GM19467 (cell line): ENCODE results near the gene SRGAP1.
"Not testable (repeated sequence)": the region's sequence is repeated elsewhere in the genome, so short reads cannot be mapped to it uniquely, and the experiment has no call there.

Experiments
- ATAC-seq: cut with Tn5 transposase; IDR thresholded peaks from one replicate; pipeline ENCODE4 v1.9.1; 2021; ENCODE audit warnings: mild to moderate bottlenecking, moderate library complexity; ENCODE audit not compliant: unreplicated experiment

SRGAP1 gene

DNA sequence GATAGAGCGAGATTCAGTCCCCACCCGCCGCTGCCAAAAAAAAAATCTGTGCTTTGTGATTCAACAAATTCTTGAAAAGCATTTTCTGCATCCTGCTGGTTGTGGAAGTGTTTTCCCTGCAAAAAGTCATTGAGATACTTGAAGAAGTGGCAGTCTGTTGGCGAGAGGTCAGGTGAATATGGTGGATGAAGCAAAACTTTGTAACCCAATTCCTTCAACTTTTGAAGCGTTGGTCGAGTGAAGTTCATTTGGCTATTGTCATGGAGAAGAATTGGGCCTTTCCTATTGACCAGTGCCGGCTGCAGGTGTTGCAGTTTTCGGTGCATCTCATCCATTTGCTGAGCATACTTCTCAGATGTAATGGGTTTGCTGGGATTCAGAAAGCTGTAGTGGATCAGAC lies 20.9 kb downstream of the SRGAP1 start:
- ATAC-seq: no peak

DNA sequence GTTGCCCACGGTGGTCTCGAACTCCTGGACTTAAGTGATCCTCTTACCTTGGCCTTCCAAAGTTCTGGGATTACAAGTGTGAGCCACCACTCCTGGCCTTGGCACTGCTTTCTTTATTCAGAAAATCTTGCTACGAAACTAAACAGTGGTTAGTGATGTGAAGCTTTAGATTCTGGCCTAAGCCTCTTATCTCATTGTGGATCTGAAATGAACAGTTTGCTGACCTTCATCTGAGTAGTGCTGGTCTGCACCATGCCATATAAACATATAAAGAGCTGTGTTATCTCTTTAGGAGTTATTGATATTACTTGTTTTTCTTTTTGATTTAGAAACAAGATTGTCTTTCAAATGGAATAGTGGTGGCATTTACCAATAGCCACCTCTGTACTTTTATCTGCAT lies 22.6 kb downstream of the SRGAP1 start:
- ATAC-seq: no peak

DNA sequence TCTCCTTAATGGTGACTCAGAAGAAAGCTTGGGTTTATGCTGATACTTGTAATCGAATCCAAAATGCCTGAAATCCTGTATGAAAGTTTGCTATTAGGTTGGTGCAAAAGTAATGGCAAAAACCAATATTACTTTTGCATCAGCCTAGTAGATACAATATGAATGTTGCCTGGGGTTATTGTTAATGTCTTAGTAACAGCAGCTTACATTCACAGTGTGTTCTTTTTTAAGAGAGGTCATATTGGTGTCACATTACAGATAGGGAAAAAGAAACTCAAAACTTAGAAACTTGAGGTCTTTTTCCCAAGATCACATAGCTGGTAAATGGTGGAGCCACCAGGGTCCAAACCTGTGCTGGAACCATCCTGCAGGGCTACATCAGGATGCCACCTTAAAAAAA lies 25.2 kb downstream of the SRGAP1 start:
- ATAC-seq: no peak

DNA sequence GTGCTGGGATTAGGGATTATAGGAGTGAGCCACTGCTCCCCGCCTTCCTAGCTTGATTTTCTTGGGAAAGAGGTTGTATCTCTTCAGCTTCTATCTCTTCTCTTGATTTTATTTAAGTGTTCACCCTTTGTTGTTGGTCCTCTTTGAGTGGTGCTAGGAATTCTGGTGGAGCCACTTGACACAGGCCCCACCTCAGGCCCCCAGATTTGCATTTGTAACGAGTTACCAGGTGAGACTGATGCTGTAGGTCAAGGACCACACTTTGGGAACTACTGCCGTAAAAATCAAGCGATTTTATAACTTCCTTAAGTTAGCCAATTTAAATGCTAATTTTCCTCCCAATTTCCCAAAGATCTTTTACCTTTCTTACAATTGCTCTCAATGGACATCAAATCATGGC lies 26.3 kb downstream of the SRGAP1 start:
- ATAC-seq: no peak

DNA sequence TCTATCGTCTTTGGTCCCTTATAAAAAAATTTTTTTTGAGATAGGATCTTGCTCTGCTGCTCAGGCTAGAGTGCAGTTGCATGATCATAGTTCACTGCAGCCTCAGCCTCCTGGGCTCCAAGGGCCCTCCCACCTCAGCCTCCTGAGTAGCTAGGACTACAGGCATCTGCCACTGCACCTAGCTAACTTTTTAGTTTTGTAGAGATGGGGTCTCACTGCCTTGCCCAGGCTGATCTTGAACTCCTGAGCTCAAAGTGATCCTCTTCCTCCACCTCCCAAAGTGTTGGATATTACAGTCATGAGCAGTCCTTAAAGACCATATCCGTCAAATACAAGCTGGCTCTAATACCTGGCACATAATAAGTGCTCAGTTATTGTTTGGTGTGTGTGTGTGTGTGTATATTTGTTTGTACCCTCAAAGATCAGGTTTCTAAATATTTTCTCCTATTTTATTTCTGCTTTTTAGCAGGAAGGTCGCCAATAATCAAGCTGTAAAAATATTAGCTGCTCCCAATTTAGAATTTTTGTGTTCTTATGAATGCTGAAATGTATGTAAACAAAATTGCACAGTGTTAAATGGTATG lies 30.5 kb downstream of the SRGAP1 start:
- no peak for ATAC-seq

DNA sequence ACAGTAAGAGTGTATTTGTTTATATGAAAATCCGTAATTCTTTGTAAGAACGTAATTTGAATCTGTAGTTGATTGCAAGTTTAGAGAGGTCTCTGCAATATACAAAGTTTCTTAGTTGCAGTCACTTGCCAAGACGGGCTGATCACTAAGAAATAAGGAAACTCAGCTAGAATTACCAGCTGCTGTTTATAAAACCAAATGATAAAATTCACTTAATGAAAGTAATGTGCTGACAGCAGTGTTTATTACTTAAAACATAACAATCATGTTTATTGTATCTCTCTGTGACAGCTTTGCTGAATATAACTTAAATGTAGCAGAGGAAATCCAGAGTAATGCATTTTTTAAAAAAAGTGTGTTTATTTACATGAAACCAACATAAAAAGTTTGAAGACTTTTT lies 31.2 kb downstream of the SRGAP1 start:
- no peak for ATAC-seq

DNA sequence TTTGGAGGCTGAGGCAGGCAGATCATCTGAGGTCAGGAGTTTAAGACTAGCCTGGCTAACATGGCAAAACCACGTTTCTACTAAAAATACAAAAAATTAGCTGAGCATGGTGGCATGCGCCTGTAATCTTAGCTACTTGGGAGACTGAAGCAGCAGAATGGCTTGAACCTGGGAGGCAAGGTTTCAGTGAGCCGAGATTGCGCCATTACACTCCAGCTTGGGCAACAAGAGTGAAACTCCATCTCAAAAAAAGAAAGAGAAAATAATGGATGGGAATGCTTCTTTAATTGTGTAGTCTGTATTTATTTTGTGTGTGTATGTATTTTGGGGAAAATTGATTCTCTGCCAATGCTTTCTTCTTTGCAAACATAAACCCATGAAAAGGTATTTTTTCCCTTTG lies 32.5 kb downstream of the SRGAP1 start:
- ATAC-seq: no peak

DNA sequence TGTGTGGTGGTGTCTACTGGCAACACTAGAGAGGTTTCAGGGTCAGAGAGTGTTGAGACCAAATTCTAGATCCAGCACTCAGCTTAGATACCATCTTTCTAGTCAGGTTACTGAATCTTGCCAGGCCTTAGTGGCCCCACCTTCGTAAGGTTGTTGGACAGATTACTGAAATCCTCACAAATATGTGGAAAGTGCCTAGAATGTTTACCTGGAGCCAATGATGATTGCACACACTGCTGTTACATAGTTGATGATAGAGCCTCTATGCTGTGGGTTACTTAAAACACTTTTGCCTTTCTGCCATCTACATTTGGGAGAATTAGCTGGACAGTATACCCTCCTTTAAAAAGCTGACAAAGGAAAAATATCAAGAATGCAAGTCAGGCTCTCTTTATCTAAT lies 33.2 kb downstream of the SRGAP1 start:
- ATAC-seq: no peak

DNA sequence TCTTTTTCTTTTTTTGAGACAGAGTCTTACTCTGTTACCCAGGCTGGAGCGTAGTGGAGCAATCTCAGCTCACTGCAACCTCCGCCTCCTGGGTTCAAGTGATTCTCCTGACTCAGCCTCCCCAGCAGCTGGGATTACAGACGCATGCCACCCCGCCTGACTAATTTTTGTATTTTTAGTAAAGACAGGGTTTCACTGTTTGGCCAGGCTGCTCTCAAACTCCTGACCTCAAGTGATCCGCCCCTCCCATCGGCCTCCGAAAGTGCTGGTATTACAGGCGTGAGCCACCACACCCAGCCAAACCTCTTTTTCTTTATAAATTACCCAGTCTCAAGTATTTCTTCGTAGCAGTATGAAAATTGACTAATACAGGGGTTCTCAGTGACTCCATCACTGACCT lies 35.7 kb downstream of the SRGAP1 start:
- ATAC-seq: not testable (repeated sequence)

DNA sequence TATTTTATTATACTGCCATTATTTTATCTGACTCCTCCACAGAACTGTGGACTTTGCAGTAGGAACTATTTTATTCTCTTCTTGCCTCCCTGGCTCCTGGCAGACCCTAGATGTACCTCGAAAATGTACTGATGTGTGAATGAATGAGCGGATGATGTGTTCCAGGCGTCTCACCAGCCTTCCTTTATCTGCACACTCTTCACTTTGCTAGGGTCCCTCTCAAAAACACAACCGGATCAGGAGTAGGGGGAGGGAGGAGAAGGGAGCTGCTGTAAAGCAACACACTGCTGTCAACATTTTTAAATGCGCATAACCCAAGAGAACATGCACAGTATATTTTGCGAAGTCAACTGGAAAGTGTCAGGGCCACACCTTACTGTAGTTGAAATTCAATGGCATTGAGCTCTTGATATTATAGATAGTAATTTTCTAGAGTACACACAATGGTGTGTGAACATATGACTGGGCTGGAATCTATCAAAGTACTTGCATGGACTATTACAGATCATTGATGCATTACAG lies 36.3 kb downstream of the SRGAP1 start:
- no peak for ATAC-seq

DNA sequence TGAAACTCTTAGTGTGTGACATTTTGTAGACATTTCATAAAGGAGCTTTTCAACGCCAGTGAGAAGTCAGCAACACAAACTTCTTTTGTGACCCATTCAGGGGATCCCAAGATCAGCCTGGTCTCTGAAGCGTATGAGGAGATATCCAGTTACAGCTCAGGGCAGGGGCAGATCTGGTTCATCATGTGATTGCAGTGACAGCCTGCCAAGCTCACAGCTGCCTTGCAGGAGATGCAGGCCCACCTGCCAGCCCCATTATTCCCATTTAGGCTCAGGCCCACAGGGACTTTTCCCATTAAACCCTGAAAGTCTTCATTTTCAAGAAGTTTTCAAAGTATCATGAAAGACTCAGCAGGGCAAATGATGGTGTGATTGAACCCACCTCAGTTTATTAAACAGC lies 38.3 kb downstream of the SRGAP1 start:
- no peak for ATAC-seq

DNA sequence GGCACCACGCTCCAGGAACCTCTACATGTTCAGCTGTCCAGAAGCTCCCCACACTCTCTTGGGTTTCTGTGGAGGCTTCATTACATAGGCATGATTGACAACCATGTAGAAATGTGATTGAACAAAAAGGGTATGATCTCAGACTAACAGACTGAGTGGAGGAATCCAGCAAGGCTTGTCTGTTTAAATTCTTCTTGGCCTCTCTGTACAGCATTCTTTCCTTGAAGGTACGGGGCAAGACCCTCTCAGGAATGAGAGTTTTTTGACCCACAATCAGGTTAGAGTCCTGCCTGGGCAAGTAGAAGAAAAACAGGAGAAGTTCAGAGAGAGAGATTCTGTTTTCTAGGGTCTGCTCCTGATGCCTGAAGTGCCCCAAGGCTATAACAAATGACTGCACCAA lies 40.9 kb downstream of the SRGAP1 start:
- no peak for ATAC-seq

DNA sequence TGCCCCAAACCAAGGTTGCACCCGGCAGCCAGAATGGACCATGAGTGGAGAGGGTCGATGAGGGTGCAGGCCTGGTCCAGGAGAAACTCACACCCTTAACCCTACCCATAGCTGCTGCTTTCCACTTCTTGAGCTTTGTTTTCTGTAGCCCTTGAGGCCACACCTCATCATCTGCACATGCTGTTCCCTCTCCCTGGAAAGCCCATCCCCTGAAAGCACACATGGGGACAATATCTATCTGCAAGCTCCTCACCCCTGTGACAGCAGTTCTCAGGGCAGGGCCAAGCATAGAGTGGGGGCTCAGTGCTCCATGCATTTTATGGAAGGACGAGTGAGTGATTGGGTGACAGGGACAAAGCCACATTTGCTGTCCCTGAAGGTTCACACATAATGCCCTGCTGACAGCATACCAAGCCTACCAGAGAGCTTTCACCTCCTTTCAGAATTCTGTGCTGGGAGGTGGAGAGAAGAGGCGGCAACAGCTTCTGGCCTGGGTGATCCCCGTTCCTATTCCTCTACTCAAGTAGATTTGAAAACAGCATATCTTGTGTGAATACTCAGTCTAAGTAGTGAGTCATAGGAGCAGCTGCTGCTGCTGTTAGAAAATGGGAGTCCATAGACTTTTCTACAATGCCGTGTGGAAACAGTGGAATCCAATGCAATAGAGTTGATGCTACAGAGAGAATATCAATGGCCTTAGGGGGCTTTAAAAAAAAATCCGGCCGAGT lies 44.6 kb downstream of the SRGAP1 start:
- no peak for ATAC-seq

DNA sequence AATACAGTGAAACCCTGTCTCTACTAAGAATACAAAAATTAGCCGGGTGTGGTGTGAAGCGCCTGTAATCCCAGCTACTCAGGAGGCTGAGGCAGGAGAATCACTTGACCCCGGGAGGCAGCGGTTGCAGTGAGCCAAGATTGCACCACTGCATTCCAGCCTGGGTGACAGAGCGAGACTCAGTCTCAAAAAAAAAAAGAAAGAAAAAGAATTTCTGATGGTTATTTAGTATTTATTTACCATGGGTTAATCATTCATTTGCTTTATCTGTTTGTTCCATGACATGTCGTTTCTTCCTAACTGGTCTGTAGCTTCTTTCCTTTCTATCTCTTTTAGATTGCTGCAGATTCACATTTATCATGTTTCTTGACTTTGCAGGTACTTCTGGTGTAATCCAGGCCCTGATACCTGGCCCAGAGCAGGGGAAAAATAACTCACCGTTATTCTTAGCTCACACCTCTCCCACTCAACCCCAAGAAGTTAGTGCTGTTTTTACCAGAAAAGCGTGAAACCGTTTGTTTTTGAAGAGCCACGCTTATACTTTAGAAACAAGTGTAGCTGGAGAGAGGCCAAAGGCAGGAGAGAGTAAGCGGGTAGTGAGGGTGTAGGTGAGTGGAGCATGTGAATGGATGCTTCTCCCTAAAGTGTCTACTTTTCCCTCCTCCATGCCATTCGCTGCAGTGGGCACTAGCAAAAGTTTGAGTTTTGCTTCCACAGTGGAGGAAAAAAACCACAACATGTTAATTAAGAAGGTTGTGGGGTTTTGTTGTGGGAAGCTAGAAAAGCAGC lies 45.4 kb downstream of the SRGAP1 start:
- no peak for ATAC-seq

DNA sequence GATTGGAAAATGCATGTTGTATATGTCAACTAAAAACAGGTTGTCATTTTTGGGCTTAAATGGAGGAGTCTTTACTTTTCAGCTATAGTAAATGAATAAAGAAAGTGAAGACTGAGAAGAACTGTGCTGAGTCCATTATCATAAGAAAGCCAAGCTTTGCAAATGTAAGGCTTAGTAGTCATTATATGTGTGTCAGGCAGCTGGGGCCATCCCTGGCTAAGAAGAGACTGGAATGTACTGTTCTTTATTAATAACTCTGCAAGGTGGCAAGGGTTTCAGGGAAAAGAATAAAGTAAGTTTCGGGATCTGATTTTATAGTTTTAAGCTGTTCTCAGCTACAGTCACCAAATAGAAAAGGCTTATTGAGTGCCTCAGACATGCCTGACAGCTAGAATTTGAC lies 48.7 kb downstream of the SRGAP1 start:
- no peak for ATAC-seq

DNA sequence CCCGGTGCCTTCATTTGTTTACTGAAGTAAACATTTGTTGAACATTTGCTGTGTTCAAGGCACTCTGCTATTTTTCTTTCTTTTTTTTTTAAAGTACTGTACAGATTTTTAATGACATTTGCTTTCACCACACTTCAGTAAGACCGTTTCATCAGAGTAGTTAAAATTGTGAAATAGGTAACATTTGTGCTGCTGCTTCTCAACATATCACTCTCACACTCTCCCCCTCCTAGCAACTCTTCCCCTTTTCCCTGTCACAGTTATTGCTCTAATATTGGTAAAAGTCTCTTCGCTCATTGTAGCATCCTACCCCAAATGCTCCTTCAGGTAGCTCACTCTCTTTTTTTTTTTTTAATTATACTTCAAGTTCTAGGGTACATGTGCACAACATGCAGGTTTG lies 49.6 kb downstream of the SRGAP1 start:
- no peak for ATAC-seq

DNA sequence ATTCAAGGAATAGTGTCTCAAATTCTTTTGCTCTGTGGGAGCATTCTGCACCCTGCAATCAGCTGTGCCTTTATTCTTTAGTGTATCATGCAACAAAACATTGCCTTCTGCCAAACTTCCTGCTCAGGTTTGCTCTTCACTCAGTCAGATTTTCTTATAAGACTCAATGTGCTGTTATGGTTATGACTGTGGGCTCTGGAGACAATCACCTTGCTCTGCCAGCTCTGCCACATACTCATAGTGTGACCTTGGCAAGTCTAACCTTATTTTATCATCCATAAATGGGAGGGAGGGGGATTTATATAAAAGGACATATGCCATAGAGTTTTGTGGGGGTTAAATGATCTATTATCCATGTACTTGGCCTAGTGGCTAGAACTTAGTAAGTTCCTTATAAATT lies 51.3 kb downstream of the SRGAP1 start:
- no peak for ATAC-seq

DNA sequence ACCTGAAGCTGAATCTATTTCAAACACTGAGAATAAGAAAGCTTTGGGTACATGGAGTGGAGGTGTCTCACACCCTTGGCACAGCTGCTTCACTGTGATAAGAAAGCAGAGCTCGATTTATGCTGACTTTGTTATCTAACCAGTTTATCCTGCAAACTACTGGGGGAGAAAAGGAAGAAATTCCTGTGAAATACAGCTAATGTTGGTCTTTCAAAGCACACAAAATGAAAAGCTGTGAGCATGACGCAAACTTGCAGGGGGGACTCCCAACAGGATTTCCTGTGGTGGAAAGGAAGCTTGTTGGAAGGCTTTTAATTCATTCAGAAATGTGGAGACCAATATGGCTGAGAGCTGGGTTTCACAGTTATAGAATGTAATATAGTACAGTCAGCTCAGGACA lies 53.4 kb downstream of the SRGAP1 start:
- no peak for ATAC-seq

DNA sequence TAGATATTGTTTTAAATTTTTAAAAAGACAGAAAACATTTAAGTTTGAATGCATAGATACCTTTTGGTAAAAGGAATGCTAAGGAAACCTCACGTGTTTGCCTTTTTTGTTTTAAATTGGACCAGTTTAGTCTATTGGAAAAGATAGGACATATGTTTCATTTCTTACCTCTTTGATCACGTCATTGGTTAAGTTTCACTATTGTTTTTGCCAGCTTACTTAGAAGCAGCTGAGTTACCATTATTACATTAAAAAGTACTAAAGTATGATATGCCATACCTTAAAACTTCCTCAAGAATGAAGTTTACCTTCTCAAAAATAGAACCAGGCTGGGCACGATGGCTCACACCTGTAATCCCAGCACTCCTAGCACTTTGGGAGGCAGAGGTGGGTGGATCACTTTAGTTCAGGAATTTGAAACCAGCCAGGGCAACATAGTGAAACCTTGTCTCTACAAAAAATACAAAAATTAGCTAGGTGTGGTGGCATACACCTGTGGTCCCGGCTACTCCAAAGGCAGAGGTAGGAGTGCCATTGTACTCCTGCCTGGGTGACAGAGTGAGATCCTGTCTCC lies 54.4 kb downstream of the SRGAP1 start:
- ATAC-seq: no peak

DNA sequence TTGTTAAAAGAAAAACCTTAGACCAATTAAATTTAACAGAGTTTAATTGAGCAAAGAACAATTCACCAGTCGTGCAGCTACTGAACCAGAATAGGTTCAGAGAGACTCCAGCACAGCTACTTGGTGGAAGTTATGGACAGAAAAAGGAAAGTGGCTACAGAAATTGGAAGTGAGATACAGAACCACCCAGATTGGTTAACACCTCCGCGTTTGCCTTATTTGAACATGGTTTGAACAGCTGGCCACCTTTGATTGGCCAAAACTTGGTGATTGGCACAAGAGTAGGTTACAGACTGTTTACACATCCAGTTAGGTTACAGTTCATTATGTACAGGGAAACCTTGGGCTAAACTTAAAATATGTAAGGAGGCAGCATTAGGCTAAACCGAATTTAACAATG lies 54.9 kb downstream of the SRGAP1 start:
- ATAC-seq: no peak

DNA sequence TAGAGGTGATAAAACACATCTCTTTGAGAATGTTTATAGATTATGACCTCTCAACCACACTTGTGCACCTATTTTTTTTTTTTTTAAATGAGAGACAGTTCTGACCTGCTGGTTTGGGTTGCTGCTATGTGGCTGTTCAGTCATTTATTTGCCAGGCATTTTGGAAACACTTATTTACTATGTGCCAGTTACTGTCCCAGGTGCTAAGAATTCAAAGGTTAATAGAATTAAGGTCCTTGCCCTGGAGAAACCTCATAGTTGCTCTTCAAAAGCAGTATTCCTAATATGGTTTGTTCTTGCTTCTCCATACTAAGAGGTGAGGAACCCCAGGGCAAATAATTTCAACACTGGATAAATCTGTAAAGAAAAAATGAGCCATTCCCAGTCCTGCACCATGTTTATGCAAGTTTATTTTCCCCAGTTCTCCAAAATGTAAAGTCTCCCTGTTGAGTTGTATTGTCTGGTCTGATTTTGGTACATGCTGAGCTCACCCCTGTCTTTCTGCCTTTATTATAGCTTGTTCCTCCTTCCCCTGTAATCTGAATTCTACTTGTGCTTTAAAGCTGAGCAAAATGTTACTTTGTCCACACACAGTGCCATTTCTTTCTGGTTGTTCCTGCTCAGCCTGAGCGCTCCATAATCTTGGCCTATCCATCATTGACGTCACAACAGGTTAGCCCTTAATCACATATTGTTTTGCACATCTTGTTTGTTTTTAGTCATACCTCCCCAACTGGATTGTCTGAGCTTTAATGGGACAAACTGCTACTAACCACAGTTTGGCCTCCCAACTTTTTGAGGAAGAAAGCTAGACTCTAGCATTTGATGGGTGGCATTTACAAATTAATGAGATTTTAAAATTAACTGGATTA lies 56.7 kb downstream of the SRGAP1 start:
- ATAC-seq: no peak
